Ovary (tissue), 3 donors: Measurements from ENCODE around the gene AEBP2.

Experiments used
- CTCF ChIP-seq, 3 donors: fragments of 450-650 bp in 2 of 3; fragments of 200-600 bp in 1 of 3; IDR thresholded peaks; one replicate each; pipeline versions ENCODE4 v1.5.1 to v1.8.0; 2016 to 2022; ENCODE audit warnings: antibody characterized with exemption in 3 of 3, mild to moderate bottlenecking in 1 of 3
- EP300 ChIP-seq: sonication (generic); formaldehyde crosslinking; IDR thresholded peaks from one replicate; pipeline ENCODE4 v1.6.1; 2017; ENCODE audit warnings: antibody characterized with exemption
- donor health status: DM: no; HTN: no; CAD: no.

- TF ChIP-seq CTCF (IDR thresholded peaks at IDR 0.05) (no peak), EP300 (no peak)
Observed at GRCh38 chr12:19539836-19540235, 100.5 kb downstream of the AEBP2 start.
